Fibroblast of villous mesenchyme (primary cell): ENCODE measurements around the gene JAK1. TPM values are rescaled to one million over a fixed set of nuclear protein-coding genes. Genes with fewer than 3 reads are reported as not detected.

ENCODE experiments used
- DNase-seq: peaks from one replicate; pipeline ENCODE4 v3.0.0-alpha.2; 2010; ENCODE audit warnings: low read depth
- H3K4me3 ChIP-seq: 2 replicates; pipeline ENCODE4 v1.5.1; 2011; ENCODE audit warnings: low read depth, mild to moderate bottlenecking, low read length
- total RNA-seq: library from RNA; depleted of rRNA; stranded (reverse); fragments of >200 nt; gene quantifications from 2 replicates; pipeline ENCODE4 v1.2.3, GENCODE V29; 2012
- TF ChIP-seq, protein P1 (sequence below): IDR thresholded peaks from 2 replicates; pipeline ENCODE4 v1.5.1; 2012; ENCODE audit warnings: low read depth, mild to moderate bottlenecking, low read length; ENCODE audit not compliant: insufficient read depth

Gene JAK1
- total RNA-seq, 1 donor, result 125 TPM

GRCh38 chr1:64849942-64850341, 116.4 kb downstream of the JAK1 start:
- no peak overlapping the region for H3K4me3 ChIP-seq
- no peak for DNase-seq
- TF ChIP-seq, protein P1, sequence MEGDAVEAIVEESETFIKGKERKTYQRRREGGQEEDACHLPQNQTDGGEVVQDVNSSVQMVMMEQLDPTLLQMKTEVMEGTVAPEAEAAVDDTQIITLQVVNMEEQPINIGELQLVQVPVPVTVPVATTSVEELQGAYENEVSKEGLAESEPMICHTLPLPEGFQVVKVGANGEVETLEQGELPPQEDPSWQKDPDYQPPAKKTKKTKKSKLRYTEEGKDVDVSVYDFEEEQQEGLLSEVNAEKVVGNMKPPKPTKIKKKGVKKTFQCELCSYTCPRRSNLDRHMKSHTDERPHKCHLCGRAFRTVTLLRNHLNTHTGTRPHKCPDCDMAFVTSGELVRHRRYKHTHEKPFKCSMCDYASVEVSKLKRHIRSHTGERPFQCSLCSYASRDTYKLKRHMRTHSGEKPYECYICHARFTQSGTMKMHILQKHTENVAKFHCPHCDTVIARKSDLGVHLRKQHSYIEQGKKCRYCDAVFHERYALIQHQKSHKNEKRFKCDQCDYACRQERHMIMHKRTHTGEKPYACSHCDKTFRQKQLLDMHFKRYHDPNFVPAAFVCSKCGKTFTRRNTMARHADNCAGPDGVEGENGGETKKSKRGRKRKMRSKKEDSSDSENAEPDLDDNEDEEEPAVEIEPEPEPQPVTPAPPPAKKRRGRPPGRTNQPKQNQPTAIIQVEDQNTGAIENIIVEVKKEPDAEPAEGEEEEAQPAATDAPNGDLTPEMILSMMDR, result no peak

- TF ChIP-seq, protein P1, result no peak
- H3K4me3 ChIP-seq, result no peak overlapping the region
- DNase-seq, result no peak
These were observed 117.5 kb downstream of the JAK1 start for GRCh38 chr1:64848803-64849202.

- DNase-seq, result no peak
- TF ChIP-seq, protein P1, result no peak
- H3K4me3 ChIP-seq, result no peak overlapping the region
These were observed 118.2 kb downstream of the JAK1 start for GRCh38 chr1:64848136-64848535.

DNA sequence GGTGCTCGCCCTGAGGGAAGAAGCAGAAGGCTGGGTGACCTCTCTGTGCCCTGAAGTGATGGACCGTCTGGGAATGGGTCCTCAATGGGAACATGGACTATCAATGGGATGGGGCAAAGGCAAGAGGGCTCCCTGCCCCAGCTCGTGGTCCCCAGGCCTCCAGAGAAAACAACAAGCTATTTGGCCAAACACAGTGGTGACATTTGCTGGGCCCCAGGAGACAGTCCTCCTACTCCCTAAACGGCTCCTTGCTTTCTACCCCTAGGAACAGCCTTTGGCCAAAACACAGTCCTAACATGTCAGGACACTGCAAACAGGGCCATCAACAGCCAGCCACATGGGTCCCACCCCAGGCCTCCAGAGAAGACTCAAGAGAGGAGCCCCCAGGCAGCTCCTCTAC, 118.7 kb downstream of the JAK1 start:
- no peak overlapping the region for H3K4me3 ChIP-seq
- TF ChIP-seq, protein P1, result no peak
- DNase-seq, result no peak

DNA sequence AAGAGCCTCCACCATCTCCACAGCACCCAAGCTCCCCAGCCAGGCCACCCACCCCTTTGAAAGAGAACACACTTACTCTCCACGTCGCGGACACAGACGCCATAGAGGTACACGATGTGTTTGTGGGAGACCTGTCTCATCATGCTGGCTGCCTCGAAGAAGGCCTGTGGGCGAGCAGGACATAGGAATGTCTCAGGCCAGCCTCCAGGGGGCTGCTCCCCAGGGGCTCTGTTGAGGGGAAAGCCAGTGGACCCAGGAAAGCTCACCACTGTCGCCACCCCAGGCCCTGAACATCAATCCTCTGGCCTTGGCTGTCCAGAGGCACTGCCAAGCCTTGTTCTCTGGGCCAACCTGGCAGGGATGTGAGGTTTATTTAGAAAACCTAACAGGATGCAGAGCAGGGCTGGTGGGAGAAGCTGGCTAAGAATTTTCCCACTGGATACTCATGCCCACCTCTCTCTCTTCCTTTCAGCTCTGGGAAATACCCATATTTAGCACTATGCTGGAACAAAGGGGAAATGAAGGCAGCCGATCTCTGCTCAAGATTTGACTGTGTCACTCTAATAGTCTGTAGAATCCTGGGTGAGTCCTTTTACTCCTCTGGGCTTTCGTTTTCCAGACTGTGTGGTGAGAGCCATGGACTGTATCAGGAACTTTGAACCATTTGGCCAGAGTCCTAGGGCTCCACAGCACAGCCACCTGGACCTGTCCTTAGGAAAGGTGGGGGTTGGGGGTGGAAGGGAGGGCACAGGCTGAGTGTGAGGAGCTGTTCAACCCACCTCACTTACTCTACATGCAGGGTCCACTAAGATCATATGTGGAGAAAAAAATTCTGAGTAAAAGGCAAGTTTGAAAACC, 119.5 kb downstream of the JAK1 start:
- TF ChIP-seq, protein P1, result no peak
- H3K4me3 ChIP-seq, result no peak overlapping the region
- no peak for DNase-seq

GRCh38 chr1:64845831-64846425, 120.4 kb downstream of the JAK1 start:
- TF ChIP-seq, protein P1, result no peak
- no peak overlapping the region for H3K4me3 ChIP-seq
- DNase-seq, result no peak
